ENCODE data around the gene ZC3H10. TPM values are rescaled to one million over a fixed set of nuclear protein-coding genes. Genes with fewer than 3 reads are reported as not detected.

The ZC3H10 gene
- total and polyA plus RNA-seq, 2 of the 13 experiments (the other 11 are each of a cell fraction or from before 2014, with no cell fraction given): 0.70 to 2.3 TPM

GRCh38 chr12:56151672-56152131 lies 33.6 kb downstream of the ZC3H10 start (continued):
- 0 out of 2 replicates have a peak, but pooled peaks have one; percentile 6 for TF ChIP-seq ISL2 (CRISPR knock-in tag; IDR thresholded peaks at IDR 0.05)

GRCh38 chr12:56152132-56152755 lies 34.2 kb downstream of the ZC3H10 start, which contains the start of gene MYL6B:
Gene MYL6B (plus strand): TSS chr12:56152587. CDS start chr12:56153919, 1,332 bp downstream.
- ATAC-seq (peak; percentile 89), DNase-seq (ENCODE audit: low spot score) (peak; percentile 83), FAIRE-seq (peak; percentile 64)
- Histone ChIP-seq H3K4me2 (ENCODE audit: low read depth, low read length) (peak within 1 kb of the TSS; percentile 92), H3K36me3 (replicated peaks in 1 of 2; ENCODE audit: control insufficient read depth in 1 of 2, insufficient read depth in 2 of 2, low read length in 2 of 2) (0 out of 5 replicates have a peak, but pooled peaks cover 0 to 1% of the 10 kb centered on the region in 2 experiments), H3K9me3 (ENCODE audit: low read length) (no peaks in the 10 kb centered on the region), H4K20me1 (ENCODE audit: insufficient read depth, low read length) (no peaks in the 10 kb centered on the region), H3K4me1 (ENCODE audit: insufficient read depth, low read length) (peaks cover 39% of the 10 kb centered on the region), H3K9ac (ENCODE audit: insufficient read depth, low read depth, low read length) (peak within 1 kb of the TSS; percentile 76), H3K4me3 (replicated peaks in 1 of 3; ENCODE audit: insufficient read depth in 1 of 3, low read depth in 2 of 3, low read length in 3 of 3) (peak within 1 kb of the TSS; percentile 79 to 86 (median 82)), H3K79me2 (ENCODE audit: insufficient read depth, low read length) (peaks cover 15% of the 10 kb centered on the region), H3K27ac (ENCODE audit: extremely low read length, insufficient read depth, low read length) (peak within 1 kb of the TSS; percentile 89), H3K27me3 (ENCODE audit: control insufficient read depth in 1 of 2, insufficient read depth in 2 of 2, low read length in 2 of 2) (no peaks in the 10 kb centered on the region; a peak in 1 of 5 replicates), H2AFZ (ENCODE audit: low read length) (peak within 1 kb of the TSS; percentile 57)
- ChIA-PET CTCF (ENCODE audit: low intra/inter-chr PET ratio, low total read pairs) (interaction anchor here (0.9 to 1.6 kb wide), 2 partner anchors 26 to 38 kb away, joined by 3 to 5 read pairs; no protein-coding TSS in a partner anchor), POLR2A (interaction anchor here (0.9 to 3.8 kb wide), 11 partner anchors 9 to 164 kb away, joined by 3 to 42 read pairs (median 6); partner anchors contain the start of genes CNPY2, ESYT1, PA2G4 and RNF41)
- no TSS peak for BruUV-seq (replicated peaks)
- intact Hi-C loops (cut with micrococcal nuclease; ENCODE audit: unreplicated experiment): loop anchor here (2.0 kb wide), 1 partner anchor 33 kb away; the partner anchor contains the start of gene ZC3H10
- WGBS (ENCODE audit: low lambda C conversion rate): under 1% methylated on average over 20 of the region's 37 CpGs
- in situ Hi-C loops (cut with HindIII; ENCODE audit: extremely low pct_ligation_motif_present, low pct_unique_long_range_greater_than_20kb): no loop called here
- TF ChIP-seq RFX5 (IDR thresholded peaks at IDR 0.05; ENCODE audit: low read depth, low read length): no peak
- TF ChIP-seq CERS6 (CRISPR knock-in tag; IDR thresholded peaks at IDR 0.05): no peak
- TF ChIP-seq ZNF746 (CRISPR knock-in tag; IDR thresholded peaks at IDR 0.05): no peak
- no peak for TF ChIP-seq JUN (CRISPR knock-in tag; IDR thresholded peaks at IDR 0.05)
- TF ChIP-seq RCOR2 (CRISPR knock-in tag; IDR thresholded peaks at IDR 0.05): no peak
- TF ChIP-seq SUZ12 (IDR thresholded peaks at IDR 0.05; ENCODE audit: low read depth, low read length): peak; percentile 73
- no peak for TF ChIP-seq PAX8 (CRISPR knock-in tag; IDR thresholded peaks at IDR 0.05; ENCODE audit: borderline replicate concordance)
- TF ChIP-seq MXD3 (CRISPR knock-in tag; IDR thresholded peaks at IDR 0.05): no peak
- no peak for TF ChIP-seq ZNF570 (CRISPR knock-in tag; IDR thresholded peaks at IDR 0.05; ENCODE audit: borderline replicate concordance)
- TF ChIP-seq NR2F2 (IDR thresholded peaks at IDR 0.05; ENCODE audit: borderline replicate concordance, low read depth): no peak
- peak; percentile 67; the same call in 1 of the 2 replicates for TF ChIP-seq ZFP90 (CRISPR knock-in tag; IDR thresholded peaks at IDR 0.05; ENCODE audit: borderline replicate concordance)
- no peak for TF ChIP-seq ZNF414 (CRISPR knock-in tag; IDR thresholded peaks at IDR 0.05)
- TF ChIP-seq ZNF121 (CRISPR knock-in tag; IDR thresholded peaks at IDR 0.05): no peak
- 0 out of 2 replicates have a peak, but pooled peaks have one; percentile 26 for TF ChIP-seq GFI1 (CRISPR knock-in tag; IDR thresholded peaks at IDR 0.05; ENCODE audit: borderline replicate concordance)
- TF ChIP-seq ZNF337 (CRISPR knock-in tag; IDR thresholded peaks at IDR 0.05; ENCODE audit: borderline replicate concordance, low read depth): no peak
- 0 out of 2 replicates have a peak, but pooled peaks have one; percentile 17 for TF ChIP-seq ZNF205 (CRISPR knock-in tag; IDR thresholded peaks at IDR 0.05)
- TF ChIP-seq MLLT10 (CRISPR knock-in tag; IDR thresholded peaks at IDR 0.05): no peak
- 0 out of 2 replicates have a peak, but pooled peaks have one; percentile 22 for TF ChIP-seq SATB2 (CRISPR knock-in tag; IDR thresholded peaks at IDR 0.05)
- TF ChIP-seq FOSL1 (CRISPR knock-in tag; IDR thresholded peaks at IDR 0.05; ENCODE audit: borderline replicate concordance): no peak
- peak; percentile 94 for TF ChIP-seq ETV5 (CRISPR knock-in tag; IDR thresholded peaks at IDR 0.05; ENCODE audit: borderline replicate concordance)
- TF ChIP-seq ZNF354B (CRISPR knock-in tag; IDR thresholded peaks at IDR 0.05): no peak
- peak; percentile 69 for TF ChIP-seq SALL1 (CRISPR knock-in tag; IDR thresholded peaks at IDR 0.05)

All from HepG2 (cell line).